Thyroid gland (tissue), 4 donors: ENCODE data around the gene DOP1A. TPM values are rescaled to one million over a fixed set of nuclear protein-coding genes. Genes with fewer than 3 reads are reported as not detected.

Source experiments
- DNase-seq, 2 donors: peaks; one replicate each; pipeline ENCODE4 v3.0.0-alpha.2; 2019
- H3K27ac ChIP-seq, 3 donors: fragments of 200-600 bp; sonication (generic); 1 replicate in 2 of 3; 2 replicates in 1 of 3; pipeline ENCODE4 v1.5.1; 2016 to 2019; ENCODE audit warnings: mild to moderate bottlenecking in 1 of 3, moderate library complexity in 1 of 3
- H3K27me3 ChIP-seq: fragments of 200-600 bp; sonication (generic); one replicate; pipeline ENCODE4 v1.5.1; 2019
- H3K36me3 ChIP-seq, 2 donors: fragments of 200-600 bp; sonication (generic); one replicate each; pipeline ENCODE4 v1.5.1; 2016 to 2019
- H3K4me1 ChIP-seq, 2 donors: fragments of 200-600 bp; sonication (generic); one replicate each; pipeline ENCODE4 v1.5.1; 2017 to 2019
- H3K4me3 ChIP-seq, 3 donors: fragments of 200-600 bp; sonication (generic); replicated peaks in 1 of 3; 1 replicate in 2 of 3; 2 replicates in 1 of 3; pipeline ENCODE4 v1.5.1; 2016; ENCODE audit warnings: mild to moderate bottlenecking in 1 of 3
- H3K9me3 ChIP-seq: fragments of 200-600 bp; sonication (generic); one replicate; pipeline ENCODE4 v1.5.1; 2017
- POLR2A ChIP-seq, 2 donors: fragments of 450-650 bp; IDR thresholded peaks; one replicate each; pipeline ENCODE4 v1.6.1; 2017; ENCODE audit warnings: antibody characterized with exemption in 2 of 2, mild to moderate bottlenecking in 2 of 2, moderate library complexity in 1 of 2
- intact Hi-C: fragments of 100-400 bp; cut with DNase I; formaldehyde crosslinking; loops from one replicate; pipeline ENCODE4 v1.15.1; 2023
- total RNA-seq, 4 donors: library from RNA; depleted of rRNA; stranded (reverse); fragments of >200 nt; gene quantifications; one replicate each; pipeline ENCODE4 v1.2.3, GENCODE V29; 2016
- TF ChIP-seq, protein P1 (sequence below), 6 experiments: fragments of 200-600 bp in 3 of 6; fragments of 450-650 bp in 3 of 6; sonication (generic) in 3 of 6; IDR thresholded peaks; one replicate each; pipeline ENCODE4 v1.5.1; 2016 to 2019; ENCODE audit warnings: antibody characterized with exemption in 6 of 6, mild to moderate bottlenecking in 2 of 6, inconsistent platforms in 1 of 6, moderate library complexity in 1 of 6

The DOP1A gene
- total RNA-seq, 4 donors from 2014 or later = 31.6 to 58.4 (median 54.2) TPM

DNA sequence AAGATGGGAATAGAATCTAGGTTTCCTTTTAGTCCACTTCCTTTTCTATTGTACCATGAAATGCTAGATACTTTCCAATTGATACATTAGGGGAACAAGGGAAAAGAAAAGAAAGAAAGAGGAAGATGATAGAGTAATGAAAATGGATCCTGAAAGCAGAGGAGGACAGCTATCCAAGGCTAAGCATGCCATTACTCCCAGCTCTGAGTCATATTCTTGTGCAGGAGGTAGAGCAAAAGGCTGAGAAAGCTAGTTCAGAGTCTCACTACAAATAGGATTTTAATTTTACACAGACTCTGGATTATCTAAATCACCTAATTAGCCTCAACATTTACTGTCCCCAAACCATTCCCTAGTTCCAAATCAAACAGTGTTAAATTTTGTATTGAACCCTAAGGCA is 149.3 kb downstream of the DOP1A start:
- intact Hi-C loops = no loop called here
- H3K27ac ChIP-seq = no peak overlapping the region

More for the DNA sequence above, 149.3 kb downstream of the DOP1A start:
- no peak for TF ChIP-seq POLR2A (IDR thresholded peaks at IDR 0.05)
- TF ChIP-seq, protein P1, sequence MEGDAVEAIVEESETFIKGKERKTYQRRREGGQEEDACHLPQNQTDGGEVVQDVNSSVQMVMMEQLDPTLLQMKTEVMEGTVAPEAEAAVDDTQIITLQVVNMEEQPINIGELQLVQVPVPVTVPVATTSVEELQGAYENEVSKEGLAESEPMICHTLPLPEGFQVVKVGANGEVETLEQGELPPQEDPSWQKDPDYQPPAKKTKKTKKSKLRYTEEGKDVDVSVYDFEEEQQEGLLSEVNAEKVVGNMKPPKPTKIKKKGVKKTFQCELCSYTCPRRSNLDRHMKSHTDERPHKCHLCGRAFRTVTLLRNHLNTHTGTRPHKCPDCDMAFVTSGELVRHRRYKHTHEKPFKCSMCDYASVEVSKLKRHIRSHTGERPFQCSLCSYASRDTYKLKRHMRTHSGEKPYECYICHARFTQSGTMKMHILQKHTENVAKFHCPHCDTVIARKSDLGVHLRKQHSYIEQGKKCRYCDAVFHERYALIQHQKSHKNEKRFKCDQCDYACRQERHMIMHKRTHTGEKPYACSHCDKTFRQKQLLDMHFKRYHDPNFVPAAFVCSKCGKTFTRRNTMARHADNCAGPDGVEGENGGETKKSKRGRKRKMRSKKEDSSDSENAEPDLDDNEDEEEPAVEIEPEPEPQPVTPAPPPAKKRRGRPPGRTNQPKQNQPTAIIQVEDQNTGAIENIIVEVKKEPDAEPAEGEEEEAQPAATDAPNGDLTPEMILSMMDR (IDR thresholded peaks at IDR 0.05) = no peak
- DNase-seq = no peak
- Histone ChIP-seq H3K9me3 (no peaks in the 10 kb centered on the region), H3K36me3 (no peaks in the 10 kb centered on the region), H3K4me3 (no peak overlapping the region), H3K4me1 (no peaks in the 10 kb centered on the region), H3K27me3 (no peaks in the 10 kb centered on the region)

Other genes with a start within 250 kb of the DOP1A start
- gene UBE3D, start 1.8 kb upstream of the DOP1A start, total RNA-seq = 10 to 100 TPM; 11.0 to 14.8 (median 12.5) TPM
- 10 to 100 TPM; 25.8 to 61.1 (median 32.1) TPM for gene PGM3, start 125.6 kb downstream of the DOP1A start, total RNA-seq
- gene RWDD2A, start 125.7 kb downstream of the DOP1A start, total RNA-seq = 1 to 10 TPM; 4.6 to 5.8 (median 5.5) TPM